Breast epithelium (tissue), 3 donors: ENCODE data around the gene KCNIP1.

Experiments used
- POLR2A ChIP-seq: fragments of 450-650 bp; IDR thresholded peaks from one replicate; pipeline ENCODE4 v1.6.1; 2016; ENCODE audit warnings: antibody characterized with exemption, mild to moderate bottlenecking, moderate library complexity
- POLR2AphosphoS5 ChIP-seq, 3 donors: sonication (generic); formaldehyde crosslinking; IDR thresholded peaks; one replicate each; pipeline ENCODE4 v1.6.1; 2017; ENCODE audit warnings: antibody characterized with exemption in 3 of 3
- TF ChIP-seq, protein P1 (sequence below), 3 donors: fragments of 450-650 bp; IDR thresholded peaks; one replicate each; pipeline ENCODE4 v1.5.1; 2016 to 2017; ENCODE audit warnings: antibody characterized with exemption in 3 of 3, mild to moderate bottlenecking in 3 of 3, moderate library complexity in 3 of 3

DNA sequence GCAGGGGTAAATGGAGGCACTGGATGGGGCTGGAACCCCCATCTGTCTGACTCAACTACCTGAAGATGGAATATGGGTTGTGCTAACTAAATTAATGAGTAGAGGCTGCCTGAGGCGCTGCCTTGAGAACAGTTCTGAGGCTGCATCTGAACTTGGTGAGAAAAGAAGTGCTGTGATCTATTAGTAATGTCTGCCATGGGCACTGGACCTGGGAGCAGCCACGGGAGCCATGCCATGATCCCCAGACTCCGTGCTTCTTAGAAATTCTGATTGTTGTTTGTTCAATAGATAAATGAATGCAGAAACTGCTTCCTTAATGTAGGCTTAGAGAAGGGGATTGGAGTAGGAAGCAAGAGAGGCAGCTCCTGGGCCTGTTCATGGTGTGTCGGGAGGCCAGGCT lies 80.2 kb downstream of the KCNIP1 start:
- TF ChIP-seq, protein P1, sequence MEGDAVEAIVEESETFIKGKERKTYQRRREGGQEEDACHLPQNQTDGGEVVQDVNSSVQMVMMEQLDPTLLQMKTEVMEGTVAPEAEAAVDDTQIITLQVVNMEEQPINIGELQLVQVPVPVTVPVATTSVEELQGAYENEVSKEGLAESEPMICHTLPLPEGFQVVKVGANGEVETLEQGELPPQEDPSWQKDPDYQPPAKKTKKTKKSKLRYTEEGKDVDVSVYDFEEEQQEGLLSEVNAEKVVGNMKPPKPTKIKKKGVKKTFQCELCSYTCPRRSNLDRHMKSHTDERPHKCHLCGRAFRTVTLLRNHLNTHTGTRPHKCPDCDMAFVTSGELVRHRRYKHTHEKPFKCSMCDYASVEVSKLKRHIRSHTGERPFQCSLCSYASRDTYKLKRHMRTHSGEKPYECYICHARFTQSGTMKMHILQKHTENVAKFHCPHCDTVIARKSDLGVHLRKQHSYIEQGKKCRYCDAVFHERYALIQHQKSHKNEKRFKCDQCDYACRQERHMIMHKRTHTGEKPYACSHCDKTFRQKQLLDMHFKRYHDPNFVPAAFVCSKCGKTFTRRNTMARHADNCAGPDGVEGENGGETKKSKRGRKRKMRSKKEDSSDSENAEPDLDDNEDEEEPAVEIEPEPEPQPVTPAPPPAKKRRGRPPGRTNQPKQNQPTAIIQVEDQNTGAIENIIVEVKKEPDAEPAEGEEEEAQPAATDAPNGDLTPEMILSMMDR (IDR thresholded peaks at IDR 0.05), result no peak
- TF ChIP-seq POLR2A (no peak), POLR2AphosphoS5 (IDR thresholded peaks at IDR 0.05) (no peak)
